ENCODE data around the gene PDZD4.

PDZD4 gene

DNA sequence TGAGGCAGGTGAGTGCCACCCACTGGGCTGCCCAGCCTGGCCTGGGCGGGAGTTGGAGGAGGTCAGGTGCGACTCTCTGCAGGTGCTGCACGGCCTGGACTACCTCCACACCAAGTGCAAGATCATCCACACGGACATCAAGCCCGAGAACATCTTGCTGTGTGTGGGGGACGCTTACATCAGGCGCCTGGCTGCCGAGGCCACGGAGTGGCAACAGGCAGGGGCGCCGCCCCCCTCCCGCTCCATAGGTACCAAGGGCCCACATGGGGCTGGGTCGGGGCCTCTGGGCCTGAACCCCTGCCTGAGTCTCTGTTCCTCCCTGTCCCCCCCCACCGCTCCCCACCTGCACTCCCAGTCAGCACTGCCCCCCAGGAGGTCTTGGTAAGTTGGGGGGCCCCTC lies 47.5 kb downstream of the PDZD4 start:
- DNase-seq: no peak

DNA sequence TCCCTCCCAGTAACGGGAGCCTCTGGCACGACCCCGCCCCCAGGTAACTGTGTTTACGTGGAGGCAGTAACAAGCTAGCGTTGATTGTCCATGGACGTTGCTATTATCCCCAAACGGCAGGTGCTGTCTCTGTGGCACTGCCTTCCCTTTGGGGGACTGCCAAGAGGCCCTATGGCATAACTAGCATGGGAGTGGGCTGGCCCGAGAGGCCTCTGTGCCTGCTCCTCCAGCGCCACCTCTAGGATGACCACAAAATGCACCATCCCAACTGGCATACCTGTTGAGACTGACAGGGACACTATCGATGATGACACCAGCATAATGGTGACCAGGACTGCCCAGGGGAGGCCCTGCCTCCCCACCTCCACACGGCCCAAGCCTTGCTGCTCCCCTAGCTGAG lies 48.0 kb downstream of the PDZD4 start:
- no peak for DNase-seq

DNA sequence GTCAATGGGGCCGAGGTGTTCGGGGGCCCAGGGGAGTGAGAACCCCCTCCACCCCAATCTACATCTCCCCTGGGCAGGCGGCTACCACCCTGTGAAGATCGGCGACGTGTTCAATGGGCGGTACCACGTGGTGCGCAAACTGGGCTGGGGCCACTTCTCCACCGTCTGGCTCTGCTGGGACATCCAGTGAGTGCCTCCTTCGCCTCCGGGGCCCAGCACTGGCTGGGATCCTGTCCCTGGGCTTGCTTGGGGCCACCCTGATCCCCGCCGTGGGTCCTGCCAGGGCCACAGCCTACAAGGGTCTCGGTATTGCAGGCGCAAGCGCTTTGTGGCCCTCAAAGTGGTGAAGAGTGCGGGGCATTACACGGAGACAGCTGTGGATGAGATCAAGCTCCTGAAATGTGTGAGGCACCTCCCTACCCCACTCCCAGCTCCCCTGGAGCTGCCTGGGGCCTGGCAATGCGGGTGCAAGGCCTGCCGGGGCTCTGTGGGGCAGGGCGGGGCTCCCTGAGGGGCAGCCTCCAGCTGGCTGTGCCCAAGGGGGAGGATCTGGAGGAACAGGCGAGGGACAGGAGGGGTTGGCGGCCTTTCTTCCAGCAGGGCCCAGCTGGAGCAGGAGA lies 48.8 kb downstream of the PDZD4 start:
- DNase-seq: no peak

DNA sequence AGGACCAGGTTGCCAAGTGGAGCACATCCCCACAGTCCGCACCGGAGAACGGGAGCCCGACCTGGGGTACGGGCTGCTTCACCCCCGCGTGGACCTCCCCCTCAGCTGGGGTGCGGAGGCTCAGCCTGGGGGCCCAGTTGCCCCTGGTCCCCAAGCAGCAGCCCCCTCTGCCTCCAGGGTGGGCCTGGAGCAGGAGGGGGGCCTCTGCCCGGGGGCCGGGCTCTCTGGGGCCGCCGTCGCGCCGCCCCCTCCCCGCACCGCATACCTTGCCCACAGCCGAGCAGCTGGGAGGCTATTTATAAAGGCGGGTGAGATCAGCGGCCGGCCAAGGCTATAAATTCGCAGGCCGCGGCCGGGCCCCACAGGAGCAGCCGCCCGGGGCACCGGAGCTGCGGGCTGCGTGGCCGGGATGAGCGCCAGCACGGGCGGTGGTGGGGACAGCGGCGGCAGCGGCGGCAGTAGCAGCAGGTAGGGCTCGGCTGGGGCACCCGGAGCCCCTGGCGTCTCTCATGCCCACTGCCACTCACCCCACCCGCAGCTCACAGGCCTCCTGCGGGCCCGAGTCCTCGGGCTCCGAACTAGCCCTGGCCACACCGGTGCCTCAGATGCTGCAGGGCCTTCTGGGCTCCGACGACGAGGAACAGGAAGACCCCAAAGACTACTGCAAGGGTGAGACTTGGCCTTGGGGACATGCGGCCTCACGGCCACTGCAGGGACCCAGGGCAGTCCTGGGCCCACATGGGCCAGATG lies 49.5 kb downstream of the PDZD4 start, which contains the start of gene SRPK3:
Gene SRPK3, plus strand, starts transcription at position 364 of the 750 bp plus-strand sequence. Its CDS starts 46 bp downstream, at position 410.
- no peak for DNase-seq

DNA sequence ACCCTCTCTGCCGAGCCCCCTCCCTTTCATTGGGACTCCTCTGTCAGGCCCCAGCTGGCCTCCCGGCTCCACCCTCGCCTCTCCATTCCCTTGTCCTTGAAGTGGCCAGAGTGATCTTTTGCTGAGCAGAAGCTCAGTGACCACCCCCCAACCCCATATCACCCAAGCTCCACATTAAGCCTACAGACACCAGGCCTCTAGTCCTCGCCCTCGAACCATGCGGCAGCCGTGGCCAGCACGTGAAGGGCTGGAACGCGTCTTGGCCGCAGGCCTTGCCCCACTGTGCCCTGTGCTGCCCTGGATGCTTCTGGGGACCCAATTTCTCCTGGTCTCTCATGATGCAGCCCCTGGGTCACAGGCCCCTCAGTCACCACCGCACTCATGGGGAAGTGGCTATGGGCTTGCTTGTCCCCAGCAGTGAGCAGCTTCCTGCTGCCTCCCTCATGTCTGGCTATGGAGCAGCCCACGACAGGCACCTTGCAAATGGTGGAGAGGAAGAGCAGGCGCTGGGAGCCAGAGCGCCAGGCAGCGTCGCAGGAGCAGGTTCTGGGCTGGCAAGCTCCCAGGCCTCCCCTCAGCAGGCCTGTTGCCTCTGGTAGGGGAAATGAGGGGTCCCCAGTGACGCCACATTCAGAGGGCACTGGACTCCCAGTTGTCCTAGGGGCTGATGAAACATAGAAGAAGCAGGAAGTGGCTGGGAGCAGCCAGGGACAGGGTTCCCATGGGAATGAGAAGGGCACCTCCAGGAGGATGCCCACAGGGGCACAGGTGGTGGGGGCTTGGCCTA lies 50.3 kb downstream of the PDZD4 start:
- DNase-seq: no peak

DNA sequence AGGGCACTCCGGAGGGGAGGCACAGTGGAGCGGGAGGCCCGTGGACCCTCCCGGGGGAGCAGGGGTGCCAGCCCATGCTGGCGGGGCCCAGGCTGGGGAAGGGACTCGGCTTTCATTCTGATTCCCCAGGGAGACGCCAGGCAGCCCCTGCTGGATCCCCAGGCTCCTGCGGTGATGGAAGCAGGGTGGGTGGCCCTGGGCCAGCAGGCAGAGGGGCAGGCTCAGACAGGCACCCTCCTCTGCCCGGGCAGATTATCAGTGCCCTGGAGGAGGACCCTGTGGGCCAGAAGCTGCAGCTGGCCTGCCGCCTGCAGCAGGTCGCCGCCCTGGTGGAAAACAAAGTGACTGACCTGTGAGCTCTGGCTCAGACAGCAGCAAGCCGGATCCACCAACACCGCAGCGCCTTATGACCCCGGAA lies 51.7 kb downstream of the PDZD4 start:
- DNase-seq: no peak

DNA sequence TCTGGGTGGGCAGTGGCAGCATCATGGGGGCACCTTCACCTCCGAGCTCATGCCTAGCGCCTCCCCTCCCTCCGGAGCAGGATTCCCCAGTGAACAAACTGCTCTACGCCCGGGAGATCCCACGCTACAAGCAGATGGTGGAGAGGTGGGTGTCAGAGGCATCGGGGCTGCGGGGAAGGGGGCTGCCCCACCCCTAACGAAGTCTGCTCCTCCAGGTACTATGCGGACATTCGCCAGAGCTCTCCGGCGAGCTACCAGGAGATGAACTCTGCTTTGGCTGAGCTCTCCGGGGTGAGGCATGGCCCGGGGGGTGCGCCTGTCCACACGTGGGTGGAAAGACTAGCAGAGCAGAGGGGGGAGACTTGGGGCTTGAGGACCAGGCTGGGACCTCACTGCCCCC lies 52.2 kb downstream of the PDZD4 start:
- DNase-seq: no peak

DNA sequence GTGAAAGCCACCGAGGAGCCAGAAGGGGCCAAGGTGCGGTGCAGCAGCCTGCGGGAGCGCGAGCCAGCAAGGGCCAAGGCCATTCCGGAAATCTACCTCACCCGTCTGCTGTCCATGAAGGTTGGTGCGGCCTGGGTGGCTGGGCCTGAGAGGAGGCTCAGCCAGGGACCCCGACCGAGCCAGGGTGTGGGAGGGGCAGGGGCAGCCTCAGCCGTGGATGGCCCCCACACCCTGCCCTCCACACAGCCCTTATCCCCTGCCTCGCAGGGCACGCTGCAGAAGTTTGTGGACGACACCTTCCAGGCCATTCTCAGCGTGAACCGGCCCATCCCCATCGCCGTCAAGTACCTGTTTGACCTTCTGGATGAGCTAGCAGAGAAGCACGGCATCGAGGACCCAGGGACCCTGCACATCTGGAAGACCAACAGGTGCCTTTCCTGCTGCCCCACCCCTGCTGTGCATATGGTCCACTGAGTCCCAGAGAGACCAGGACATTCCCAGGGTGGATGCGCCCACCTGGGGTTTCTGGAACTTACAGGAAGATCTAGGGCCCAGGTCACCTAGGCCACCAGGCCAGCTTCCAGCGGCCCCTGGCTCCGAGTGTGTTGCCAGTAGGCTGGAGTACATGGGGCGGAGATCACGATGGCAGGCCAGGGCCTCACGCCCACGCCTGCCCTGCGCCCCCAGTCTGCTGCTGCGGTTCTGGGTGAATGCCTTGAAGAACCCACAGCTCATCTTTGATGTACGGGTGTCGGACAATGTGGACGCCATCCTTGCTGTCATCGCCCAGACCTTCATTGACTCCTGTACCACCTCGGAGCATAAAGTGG lies 52.9 kb downstream of the PDZD4 start:
- DNase-seq: no peak

DNA sequence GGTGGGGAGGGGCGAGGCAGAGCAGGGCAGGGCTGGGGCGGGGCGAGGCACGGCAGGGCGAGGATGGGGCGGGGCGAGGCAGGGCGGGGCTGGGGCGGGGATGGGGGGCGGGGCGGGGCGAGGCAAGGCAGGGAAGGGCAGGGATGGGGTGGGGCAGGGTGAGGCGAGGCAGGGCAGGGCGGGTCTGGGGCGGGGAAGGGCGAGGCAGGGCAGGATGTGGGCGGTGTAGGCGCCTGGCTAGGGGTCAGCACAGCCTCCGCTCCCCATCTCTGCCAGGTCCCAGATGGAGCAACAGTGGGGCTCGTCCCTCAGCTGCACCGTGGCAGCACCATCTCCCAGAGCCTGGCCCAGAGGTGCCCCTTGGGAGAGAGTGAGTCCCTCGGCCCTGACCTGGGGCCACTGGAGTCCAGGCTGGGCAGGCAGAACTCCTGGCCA lies 53.7 kb downstream of the PDZD4 start:
- no peak for DNase-seq

DNA sequence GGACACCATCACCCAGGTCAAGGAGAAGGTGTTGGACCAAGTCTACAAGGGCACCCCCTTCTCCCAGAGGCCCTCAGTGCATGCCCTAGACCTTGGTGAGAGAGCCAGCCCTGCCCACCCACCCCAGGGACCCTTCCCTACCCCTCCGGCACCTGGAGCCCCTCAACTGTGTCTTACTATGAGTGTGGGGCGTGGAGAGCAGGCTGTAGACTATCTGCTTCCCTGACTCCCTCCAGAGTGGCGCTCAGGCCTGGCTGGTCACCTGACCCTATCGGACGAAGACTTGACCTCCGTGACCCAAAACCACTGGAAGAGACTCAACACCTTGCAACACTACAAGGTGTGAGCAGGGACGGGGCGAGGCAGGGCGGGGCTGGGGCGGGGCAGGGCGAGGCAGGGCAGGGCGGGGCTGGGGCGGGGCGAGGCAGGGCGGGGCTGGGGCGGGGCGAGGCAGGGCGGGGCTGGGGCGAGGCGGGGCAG lies 54.2 kb downstream of the PDZD4 start:
- no peak for DNase-seq

DNA sequence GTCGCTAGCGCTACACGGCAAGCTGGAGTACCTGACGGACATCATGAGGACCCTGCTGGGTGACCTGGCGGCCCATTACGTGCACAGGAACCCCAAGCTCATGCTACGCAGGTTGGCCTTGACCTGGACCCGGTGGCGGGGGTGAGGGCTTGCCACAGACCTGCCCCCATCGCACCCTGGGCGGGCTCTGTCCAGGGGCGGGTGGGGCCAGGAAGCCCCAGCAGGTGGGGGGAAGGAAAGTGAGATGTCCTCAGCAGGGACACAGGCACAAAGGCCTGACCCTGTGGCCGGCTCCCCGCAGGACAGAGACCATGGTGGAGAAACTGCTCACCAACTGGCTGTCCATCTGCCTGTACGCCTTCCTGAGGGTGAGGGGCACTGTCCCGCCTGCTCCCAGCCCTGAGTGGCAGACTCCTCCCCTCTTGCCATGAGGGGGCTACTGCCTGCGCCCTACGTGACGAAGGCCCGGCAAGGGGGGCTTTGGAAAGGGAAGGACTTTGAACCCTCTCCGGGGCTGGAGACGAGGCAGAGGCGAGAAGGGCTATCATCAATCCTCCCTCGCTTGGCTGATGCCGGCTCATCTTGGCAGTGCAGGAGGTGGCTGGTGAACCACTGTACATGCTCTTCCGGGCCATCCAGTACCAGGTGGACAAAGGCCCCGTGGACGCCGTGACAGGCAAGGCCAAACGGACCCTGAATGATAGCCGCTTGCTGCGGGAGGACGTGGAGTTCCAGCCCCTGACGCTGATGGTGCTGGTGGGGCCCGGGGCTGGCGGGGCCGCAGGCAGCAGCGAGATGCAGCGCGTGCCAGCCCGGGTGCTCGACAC lies 54.8 kb downstream of the PDZD4 start:
- DNase-seq: no peak

DNA sequence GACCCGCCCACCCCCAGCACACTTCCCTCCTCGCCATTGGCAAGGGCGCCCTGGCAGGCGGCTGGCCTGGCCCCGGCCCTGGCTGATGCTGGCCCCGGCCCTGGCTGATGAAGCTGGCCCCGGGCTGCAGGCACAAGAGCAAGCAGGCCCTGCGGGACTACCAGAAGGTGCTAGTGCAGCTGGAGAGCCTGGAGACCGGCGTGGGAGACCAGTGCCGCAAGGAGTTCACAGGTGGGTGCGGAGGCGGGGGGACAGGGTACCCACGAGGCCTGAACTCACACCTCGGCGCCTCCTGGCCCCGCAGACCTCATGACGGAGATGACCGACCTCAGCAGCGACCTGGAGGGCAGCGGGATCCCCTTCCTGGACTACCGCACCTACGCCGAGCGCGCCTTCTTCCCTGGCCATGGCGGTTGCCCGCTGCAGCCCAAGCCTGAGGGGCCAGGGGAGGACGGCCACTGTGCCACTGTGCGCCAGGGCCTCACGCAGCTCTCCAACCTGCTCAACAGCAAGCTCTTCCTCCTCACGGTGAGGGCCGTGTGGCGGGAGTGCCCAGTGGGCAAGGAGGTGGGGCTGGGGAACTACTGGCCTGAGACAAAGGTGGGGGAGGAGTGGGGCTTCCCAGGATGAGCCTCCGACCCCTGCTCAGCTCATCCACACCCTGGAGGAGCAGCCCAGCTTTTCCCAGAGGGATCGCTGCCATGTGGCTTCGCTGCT lies 55.6 kb downstream of the PDZD4 start:
- no peak for DNase-seq

DNA sequence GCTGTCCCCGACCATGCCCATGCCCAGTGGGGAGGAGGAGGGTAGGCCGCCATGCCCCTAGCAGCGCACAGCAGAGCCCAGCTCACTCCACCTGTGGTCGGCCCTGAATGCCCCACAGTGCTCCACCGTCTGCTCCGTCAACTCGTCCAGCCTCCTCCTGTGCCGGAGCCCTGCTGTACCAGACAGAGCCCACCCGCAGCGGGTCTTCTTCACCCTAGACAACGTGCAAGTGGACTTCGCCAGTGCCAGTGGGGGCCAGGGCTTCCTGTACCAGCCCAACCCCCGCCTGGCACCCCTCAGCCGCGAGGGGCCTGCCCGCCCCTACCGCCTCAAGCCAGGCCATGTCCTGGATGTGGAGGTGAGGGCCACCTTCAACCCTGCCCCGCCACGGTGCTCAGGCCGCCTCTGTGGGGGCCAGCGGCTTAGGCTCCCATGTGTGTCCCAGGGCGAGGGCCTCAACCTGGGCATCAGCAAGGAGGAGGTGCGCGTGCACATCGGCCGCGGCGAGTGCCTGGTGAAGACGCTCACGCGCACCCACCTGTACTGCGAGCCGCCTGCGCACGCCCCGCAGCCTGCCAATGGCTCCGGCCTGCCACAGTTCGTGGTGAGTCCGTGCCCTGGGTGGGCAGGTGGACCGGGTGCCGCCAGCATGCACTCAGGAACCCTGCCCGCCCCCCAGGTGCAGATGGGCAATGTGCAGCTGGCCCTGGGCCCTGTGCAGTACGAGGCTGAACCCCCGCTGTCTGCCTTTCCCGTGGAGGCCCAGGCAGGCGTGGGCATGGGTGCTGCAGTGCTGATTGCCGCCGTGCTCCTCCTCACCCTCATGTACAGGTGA lies 56.4 kb downstream of the PDZD4 start:
- no peak for DNase-seq

DNA sequence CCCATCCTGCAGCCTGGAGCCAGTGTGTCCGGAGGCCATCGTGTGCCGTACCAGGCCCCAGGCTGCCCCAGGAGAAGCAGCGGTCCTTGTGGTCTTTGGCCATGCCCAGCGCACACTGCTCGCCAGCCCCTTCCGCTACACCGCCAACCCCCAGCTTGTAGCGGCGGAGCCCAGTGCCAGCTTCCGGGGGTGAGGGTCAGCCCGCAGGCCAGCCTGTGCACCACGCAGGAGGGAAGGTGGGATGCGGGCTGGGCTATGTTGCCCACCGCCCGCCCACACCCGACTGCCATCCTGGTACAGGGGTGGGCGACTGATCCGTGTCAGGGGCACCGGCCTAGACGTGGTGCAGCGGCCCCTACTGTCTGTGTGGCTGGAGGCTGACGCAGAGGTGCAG lies 57.1 kb downstream of the PDZD4 start:
- DNase-seq: no peak

DNA sequence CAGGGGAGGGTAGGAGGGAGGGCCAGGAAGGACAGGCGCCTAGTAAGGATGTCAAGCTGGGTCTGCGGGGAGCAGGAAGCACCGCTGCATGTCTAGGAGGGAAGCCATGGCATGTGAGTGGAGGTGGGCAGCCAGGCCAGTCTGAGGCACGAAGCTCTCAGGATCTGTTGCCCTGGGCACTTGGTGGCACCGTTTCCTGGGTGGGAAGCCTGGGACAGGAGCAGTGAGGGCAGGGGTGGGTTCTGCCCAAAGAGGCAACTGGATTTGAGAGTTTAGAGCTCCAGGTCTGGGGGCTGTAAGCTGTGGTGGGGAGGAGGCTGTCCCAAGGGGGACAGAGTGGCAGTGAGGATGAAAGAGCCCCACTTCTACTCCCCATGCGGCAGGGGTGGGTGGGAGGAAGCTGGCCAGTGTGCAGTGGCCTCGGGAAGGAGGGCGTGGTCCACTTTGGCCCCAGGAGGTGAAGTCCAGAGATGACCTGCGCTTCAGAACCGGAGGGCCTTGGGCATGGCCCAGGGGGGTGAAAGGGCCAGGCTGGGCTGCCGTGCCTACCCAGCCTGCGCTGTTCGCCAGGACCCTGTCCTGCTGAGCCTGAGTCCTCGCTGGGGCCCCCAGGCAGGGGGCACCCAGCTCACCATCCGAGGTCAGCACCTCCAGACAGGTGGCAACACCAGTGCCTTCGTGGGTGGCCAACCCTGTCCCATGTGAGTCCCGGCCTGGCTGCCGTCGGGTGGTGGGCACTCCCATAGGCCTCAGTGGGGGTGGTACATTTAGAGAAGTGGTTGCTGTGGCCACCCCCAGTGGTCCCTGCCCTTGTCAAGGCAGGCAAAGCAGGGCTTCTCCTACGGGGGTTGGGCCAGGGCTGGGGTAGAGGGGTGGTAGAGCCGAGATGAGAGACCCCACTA lies 57.8 kb downstream of the PDZD4 start:
- no peak for DNase-seq

DNA sequence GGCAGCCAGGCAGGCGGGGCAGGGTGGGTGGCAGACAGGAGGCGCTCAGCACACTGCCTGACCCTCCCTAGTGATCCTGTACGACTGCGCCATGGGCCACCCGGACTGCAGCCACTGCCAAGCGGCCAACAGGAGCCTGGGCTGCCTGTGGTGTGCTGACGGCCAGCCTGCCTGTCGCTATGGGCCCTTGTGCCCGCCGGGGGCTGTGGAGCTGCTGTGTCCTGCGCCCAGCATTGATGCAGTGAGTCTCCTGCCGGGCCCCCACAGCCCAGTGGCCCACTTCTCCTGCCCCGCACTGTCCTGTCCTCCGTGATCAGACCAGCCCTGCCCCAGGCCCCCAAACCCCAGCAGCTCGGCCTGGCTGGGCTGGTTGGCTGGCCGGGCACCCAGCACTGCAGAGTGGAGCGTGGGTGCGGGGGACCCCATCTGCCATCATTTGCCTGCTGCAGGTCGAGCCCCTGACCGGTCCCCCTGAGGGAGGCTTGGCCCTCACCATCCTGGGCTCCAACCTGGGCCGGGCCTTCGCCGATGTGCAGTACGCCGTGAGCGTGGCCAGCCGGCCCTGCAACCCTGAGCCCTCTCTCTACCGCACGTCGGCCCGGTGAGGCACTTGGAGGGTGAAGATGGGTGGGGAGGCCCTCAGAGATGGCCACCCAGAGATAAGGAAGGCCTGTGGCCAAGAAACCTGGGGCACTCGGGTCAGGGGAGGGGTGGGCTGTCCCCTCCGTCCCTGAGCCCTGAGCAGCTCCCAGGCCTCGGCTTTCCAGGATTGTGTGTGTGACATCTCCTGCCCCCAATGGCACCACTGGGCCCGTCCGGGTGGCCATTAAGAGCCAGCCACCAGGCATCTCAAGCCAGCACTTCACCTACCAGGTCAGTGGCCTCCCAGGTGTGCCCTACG lies 58.7 kb downstream of the PDZD4 start:
- no peak for DNase-seq

DNA sequence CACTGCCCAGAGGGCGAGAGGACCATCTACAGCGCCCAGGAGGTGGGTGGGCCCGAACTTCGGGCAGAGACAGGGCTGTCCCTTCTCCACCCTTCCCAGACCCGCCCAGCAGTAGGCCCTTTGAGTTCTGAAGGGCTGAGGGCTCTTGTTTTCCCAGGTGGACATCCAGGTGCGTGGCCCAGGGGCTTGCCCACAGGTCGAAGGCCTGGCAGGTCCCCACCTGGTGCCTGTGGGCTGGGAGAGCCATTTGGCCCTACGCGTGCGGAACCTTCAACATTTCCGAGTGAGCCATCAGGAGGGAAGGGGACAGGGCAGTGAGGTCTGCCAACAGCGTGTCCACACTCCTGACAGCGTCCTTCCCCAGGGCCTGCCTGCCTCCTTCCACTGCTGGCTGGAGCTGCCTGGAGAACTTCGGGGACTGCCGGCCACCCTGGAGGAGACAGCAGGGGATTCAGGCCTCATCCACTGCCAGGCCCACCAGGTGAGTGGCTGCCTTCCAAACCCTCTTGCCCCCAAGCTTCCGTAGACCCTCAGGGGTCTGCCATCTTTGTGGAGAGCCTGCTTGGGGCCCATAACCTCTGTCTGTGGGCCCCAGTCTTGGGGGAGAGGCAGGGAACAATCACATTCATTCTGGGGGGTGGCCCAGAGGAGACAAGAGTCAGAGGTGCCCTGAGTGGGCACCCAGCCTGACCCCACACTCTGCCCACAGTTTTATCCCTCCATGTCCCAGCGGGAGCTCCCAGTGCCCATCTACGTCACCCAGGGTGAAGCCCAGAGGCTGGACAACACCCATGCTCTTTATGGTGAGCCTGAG lies 59.5 kb downstream of the PDZD4 start:
- DNase-seq: no peak

All from stimulated activated naive CD4-positive, alpha-beta T cell (primary cell).